HL-60 (cell line): ENCODE results near the gene EXD1.
"Not testable (repeated sequence)": the region's sequence is repeated elsewhere in the genome, so short reads cannot be mapped to it uniquely, and the experiment has no call there.

Experiments used
- DNase-seq, 2 experiments: peaks; one replicate each; pipeline ENCODE4 v3.0.0-alpha.2; 2010 to 2020; ENCODE audit warnings: low read depth in 1 of 2, low spot score in 1 of 2
- H3K27ac ChIP-seq: fragments of 250-450 bp; sonication (Bioruptor Pico); replicated peaks from 2 replicates; pipeline ENCODE4 v1.5.1; 2020; ENCODE audit warnings: mild to moderate bottlenecking, moderate library complexity
- H3K27me3 ChIP-seq: fragments of 250-450 bp; sonication (Bioruptor Pico); 2 replicates; pipeline ENCODE4 v1.5.1; 2021; ENCODE audit warnings: mild to moderate bottlenecking, moderate library complexity; ENCODE audit not compliant: insufficient read depth, poor library complexity, severe bottlenecking
- H3K4me3 ChIP-seq: replicated peaks from 2 replicates; pipeline ENCODE4 v1.5.1; 2011; ENCODE audit warnings: mild to moderate bottlenecking, control low read depth, low read length; ENCODE audit not compliant: insufficient read depth
- GABPA ChIP-seq: IDR thresholded peaks from 2 replicates; pipeline ENCODE4 v1.6.1; 2012; ENCODE audit warnings: low read depth
- POLR2AphosphoS5 ChIP-seq: IDR thresholded peaks from 2 replicates; pipeline ENCODE4 v1.6.1; 2012; ENCODE audit warnings: low read depth
- SPI1 ChIP-seq: IDR thresholded peaks from 2 replicates; pipeline ENCODE4 v1.6.1; 2012; ENCODE audit warnings: low read depth, mild to moderate bottlenecking, borderline replicate concordance
- TF ChIP-seq, protein P1 (sequence below): IDR thresholded peaks from one replicate; pipeline ENCODE4 v1.5.1; 2011; ENCODE audit warnings: low read length, control low read depth, inconsistent platforms; ENCODE audit not compliant: insufficient read depth
- TF ChIP-seq, protein P2 (sequence below): IDR thresholded peaks from 2 replicates; pipeline ENCODE4 v1.6.1; 2012; ENCODE audit warnings: low read depth; ENCODE audit not compliant: insufficient replicate concordance

The EXD1 gene

DNA sequence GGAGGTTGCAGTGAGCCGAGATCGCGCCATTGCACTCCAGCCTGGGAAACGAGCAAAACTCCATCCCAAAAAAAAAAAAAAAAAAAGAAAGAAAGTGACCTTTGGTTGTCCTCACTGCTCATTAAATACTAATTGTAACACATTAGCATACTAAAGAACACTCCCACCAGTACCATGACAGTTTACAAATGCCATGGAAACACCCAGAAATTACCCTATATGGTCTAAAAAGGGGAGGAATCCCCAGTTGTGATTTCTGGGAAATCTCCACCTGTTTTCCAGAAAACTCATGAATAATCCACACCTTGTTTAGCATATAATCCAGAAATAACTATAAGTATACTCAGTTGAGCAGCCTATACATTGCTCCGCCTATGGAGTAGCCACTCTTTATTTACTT is 90.9 kb downstream of the EXD1 start:
- no peak overlapping the region for H3K27ac ChIP-seq
- H3K27me3 ChIP-seq = no peaks in the 10 kb centered on the region
- TF ChIP-seq, protein P1, sequence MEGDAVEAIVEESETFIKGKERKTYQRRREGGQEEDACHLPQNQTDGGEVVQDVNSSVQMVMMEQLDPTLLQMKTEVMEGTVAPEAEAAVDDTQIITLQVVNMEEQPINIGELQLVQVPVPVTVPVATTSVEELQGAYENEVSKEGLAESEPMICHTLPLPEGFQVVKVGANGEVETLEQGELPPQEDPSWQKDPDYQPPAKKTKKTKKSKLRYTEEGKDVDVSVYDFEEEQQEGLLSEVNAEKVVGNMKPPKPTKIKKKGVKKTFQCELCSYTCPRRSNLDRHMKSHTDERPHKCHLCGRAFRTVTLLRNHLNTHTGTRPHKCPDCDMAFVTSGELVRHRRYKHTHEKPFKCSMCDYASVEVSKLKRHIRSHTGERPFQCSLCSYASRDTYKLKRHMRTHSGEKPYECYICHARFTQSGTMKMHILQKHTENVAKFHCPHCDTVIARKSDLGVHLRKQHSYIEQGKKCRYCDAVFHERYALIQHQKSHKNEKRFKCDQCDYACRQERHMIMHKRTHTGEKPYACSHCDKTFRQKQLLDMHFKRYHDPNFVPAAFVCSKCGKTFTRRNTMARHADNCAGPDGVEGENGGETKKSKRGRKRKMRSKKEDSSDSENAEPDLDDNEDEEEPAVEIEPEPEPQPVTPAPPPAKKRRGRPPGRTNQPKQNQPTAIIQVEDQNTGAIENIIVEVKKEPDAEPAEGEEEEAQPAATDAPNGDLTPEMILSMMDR = no peak
- TF ChIP-seq, protein P2, sequence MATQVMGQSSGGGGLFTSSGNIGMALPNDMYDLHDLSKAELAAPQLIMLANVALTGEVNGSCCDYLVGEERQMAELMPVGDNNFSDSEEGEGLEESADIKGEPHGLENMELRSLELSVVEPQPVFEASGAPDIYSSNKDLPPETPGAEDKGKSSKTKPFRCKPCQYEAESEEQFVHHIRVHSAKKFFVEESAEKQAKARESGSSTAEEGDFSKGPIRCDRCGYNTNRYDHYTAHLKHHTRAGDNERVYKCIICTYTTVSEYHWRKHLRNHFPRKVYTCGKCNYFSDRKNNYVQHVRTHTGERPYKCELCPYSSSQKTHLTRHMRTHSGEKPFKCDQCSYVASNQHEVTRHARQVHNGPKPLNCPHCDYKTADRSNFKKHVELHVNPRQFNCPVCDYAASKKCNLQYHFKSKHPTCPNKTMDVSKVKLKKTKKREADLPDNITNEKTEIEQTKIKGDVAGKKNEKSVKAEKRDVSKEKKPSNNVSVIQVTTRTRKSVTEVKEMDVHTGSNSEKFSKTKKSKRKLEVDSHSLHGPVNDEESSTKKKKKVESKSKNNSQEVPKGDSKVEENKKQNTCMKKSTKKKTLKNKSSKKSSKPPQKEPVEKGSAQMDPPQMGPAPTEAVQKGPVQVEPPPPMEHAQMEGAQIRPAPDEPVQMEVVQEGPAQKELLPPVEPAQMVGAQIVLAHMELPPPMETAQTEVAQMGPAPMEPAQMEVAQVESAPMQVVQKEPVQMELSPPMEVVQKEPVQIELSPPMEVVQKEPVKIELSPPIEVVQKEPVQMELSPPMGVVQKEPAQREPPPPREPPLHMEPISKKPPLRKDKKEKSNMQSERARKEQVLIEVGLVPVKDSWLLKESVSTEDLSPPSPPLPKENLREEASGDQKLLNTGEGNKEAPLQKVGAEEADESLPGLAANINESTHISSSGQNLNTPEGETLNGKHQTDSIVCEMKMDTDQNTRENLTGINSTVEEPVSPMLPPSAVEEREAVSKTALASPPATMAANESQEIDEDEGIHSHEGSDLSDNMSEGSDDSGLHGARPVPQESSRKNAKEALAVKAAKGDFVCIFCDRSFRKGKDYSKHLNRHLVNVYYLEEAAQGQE = no peak
- no peak for TF ChIP-seq GABPA
- no peak for TF ChIP-seq SPI1
- TF ChIP-seq POLR2AphosphoS5 = no peak
- DNase-seq = no peak
- no peak overlapping the region for H3K4me3 ChIP-seq

DNA sequence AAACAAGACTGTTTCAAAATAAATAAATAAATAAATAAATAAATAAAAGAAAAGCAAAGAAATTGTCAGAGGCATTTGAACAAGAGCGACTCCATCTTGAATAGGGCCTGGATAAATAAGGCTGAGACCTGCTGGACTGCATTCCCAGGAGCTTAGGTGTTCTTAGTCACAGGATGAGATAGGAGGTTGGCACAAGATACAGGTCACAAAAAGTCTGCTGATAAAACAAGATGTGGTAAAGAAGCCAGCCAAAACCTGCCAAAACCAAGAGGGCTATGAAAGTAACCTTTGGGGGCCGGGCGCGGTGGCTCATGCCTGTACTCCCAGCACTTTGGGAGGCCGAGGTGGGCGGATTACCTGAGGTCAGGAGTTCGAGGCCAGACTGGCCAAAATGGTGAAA is 91.4 kb downstream of the EXD1 start:
- not testable (repeated sequence) for H3K27ac ChIP-seq, DNase-seq

DNA sequence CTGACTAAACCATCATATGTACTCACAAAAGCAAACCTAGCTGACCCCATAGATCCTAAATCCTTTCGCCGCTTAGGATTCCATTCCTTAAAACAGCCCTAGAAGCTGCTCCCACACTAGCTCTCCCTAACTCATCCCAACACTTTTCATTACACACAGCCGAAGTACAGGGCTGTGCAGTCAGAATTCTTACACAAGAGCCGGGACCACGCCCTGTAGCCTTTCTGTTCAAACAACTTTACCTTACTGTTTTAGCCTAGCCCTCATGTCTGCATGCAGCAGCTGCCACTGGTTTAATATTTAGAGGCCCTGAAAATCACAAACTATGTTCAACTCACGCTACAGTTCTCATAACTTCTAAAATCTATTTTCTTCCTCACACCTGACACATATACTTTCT is 95.0 kb downstream of the EXD1 start:
- H3K4me3 ChIP-seq, DNase-seq, H3K27ac ChIP-seq, H3K27me3 ChIP-seq: not testable (repeated sequence)

More for the DNA sequence above, 91.4 kb downstream of the EXD1 start:
- not testable (repeated sequence) for H3K27me3 ChIP-seq, H3K4me3 ChIP-seq

DNA sequence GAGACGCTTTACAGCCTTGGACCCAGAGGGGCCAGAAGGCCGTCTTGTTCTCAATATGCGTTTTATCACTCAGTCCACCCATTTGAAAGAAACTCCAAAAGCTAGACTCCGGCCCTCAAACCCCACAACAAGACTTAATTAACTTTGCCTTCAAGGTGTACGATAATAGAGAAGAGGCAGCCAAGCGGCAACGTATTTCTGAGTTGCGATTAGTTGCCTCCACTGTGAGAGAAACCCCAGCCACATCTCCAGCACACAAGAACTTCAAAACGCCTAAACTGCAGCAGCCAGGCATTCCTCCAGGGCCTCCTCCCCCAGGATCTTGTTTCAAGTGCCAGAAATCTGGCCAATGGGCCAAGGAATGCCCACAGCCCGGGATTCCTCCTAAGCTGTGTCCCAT is 97.1 kb downstream of the EXD1 start:
- H3K27me3 ChIP-seq = no peaks in the 10 kb centered on the region
- no peak for TF ChIP-seq SPI1
- TF ChIP-seq, protein P2 = no peak
- TF ChIP-seq, protein P1 = no peak
- TF ChIP-seq GABPA = no peak
- no peak for TF ChIP-seq POLR2AphosphoS5
- DNase-seq = no peak
- no peak overlapping the region for H3K4me3 ChIP-seq
- H3K27ac ChIP-seq = no peak overlapping the region
